Thoracic aorta (tissue), 2 donors: ENCODE measurements around the gene CELF4. TPM values are rescaled to one million over a fixed set of nuclear protein-coding genes. Genes with fewer than 3 reads are reported as not detected.

Source experiments
- ATAC-seq: fragments of 150-250 bp; one replicate; pipeline ENCODE4 v1.8.0; 2017; ENCODE audit warnings: low read depth; ENCODE audit not compliant: insufficient number of reproducible peaks, low FRiP score
- DNase-seq: peaks from one replicate; pipeline ENCODE4 v3.0.0-alpha.2; 2020; ENCODE audit warnings: low spot score
- H3K27ac ChIP-seq, 2 donors: fragments of 200-600 bp; sonication (generic); 1 replicate in 1 of 2; 2 replicates in 1 of 2; pipeline ENCODE4 v1.5.1; 2016; ENCODE audit warnings: mild to moderate bottlenecking in 2 of 2, moderate library complexity in 2 of 2
- H3K27me3 ChIP-seq: fragments of 200-600 bp; sonication (generic); replicated peaks from 2 replicates; pipeline ENCODE4 v1.6.0; 2016; ENCODE audit warnings: mild to moderate bottlenecking; ENCODE audit not compliant: insufficient read depth
- H3K36me3 ChIP-seq: fragments of 200-600 bp; sonication (generic); one replicate; pipeline ENCODE4 v1.5.1; 2016
- H3K4me1 ChIP-seq, 2 donors: fragments of 200-600 bp; sonication (generic); 1 replicate in 1 of 2; 2 replicates in 1 of 2; pipeline versions ENCODE4 v1.5.1 to v1.6.0; 2016; ENCODE audit warnings: low read depth in 2 of 2, mild to moderate bottlenecking in 1 of 2; ENCODE audit not compliant: control insufficient read depth in 1 of 2
- H3K4me3 ChIP-seq: fragments of 200-600 bp; sonication (generic); 2 replicates; pipeline ENCODE4 v1.5.1; 2016; ENCODE audit warnings: mild to moderate bottlenecking
- H3K9me3 ChIP-seq: fragments of 200-600 bp; sonication (generic); 2 replicates; pipeline ENCODE4 v1.5.1; 2016
- total RNA-seq, 2 donors: library from RNA; depleted of rRNA; stranded (reverse); fragments of >200 nt; gene quantifications; one replicate each; pipeline versions ENCODE4 v1.1.0 to v1.2.3, GENCODE V29; 2016
- TF ChIP-seq, protein P1 (sequence below): fragments of 200-600 bp; sonication (generic); IDR thresholded peaks from one replicate; pipeline ENCODE4 v1.5.1; 2019; ENCODE audit warnings: antibody characterized with exemption

CELF4 gene
- total RNA-seq, 2 donors from 2014 or later: not detected

DNA sequence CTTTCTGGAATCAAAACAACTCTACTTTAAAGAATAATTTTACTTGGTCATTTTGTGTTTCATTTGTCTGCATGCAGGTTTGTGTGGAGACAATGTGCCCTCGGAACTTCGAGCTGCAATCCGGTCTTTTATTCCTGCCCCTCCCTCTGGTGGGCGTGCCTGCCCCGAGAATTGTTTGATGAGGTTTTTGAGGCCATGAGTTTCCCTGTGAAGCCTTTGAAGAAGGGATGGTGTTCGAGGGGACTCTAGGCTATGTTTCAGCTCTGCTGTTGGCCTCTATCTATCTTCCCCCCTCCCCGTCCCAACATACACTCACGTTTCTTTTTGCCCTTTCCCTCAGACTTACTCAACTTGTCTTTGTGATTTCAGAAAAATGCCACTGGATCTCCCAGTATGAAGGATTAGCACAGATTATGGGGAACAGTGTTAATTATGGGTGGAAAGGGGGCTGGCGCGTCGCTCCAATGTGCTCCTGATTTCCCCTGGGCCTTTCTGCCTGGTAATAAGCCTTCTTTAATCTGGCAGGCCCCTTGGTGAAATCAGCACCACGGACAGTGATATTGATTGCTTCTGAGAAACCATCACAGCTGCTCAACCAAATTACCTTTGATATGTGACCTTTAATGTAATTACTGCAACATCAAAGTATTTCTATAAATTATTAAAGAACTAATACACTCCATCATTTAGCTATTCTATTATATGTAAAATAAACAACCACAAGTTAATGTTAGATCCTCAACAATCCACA is 82.2 kb downstream of the CELF4 start:
- H3K27ac ChIP-seq: no peak overlapping the region
- no peak for DNase-seq
- no peak overlapping the region for H3K4me3 ChIP-seq
- no peak for ATAC-seq
- TF ChIP-seq, protein P1, sequence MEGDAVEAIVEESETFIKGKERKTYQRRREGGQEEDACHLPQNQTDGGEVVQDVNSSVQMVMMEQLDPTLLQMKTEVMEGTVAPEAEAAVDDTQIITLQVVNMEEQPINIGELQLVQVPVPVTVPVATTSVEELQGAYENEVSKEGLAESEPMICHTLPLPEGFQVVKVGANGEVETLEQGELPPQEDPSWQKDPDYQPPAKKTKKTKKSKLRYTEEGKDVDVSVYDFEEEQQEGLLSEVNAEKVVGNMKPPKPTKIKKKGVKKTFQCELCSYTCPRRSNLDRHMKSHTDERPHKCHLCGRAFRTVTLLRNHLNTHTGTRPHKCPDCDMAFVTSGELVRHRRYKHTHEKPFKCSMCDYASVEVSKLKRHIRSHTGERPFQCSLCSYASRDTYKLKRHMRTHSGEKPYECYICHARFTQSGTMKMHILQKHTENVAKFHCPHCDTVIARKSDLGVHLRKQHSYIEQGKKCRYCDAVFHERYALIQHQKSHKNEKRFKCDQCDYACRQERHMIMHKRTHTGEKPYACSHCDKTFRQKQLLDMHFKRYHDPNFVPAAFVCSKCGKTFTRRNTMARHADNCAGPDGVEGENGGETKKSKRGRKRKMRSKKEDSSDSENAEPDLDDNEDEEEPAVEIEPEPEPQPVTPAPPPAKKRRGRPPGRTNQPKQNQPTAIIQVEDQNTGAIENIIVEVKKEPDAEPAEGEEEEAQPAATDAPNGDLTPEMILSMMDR: no peak
- H3K27me3 ChIP-seq: peaks cover 6% of the 10 kb centered on the region
- H3K9me3 ChIP-seq: no peaks in the 10 kb centered on the region
- peaks cover 0 to 6% of the 10 kb centered on the region in 2 donors for H3K4me1 ChIP-seq
- H3K36me3 ChIP-seq: no peaks in the 10 kb centered on the region

DNA sequence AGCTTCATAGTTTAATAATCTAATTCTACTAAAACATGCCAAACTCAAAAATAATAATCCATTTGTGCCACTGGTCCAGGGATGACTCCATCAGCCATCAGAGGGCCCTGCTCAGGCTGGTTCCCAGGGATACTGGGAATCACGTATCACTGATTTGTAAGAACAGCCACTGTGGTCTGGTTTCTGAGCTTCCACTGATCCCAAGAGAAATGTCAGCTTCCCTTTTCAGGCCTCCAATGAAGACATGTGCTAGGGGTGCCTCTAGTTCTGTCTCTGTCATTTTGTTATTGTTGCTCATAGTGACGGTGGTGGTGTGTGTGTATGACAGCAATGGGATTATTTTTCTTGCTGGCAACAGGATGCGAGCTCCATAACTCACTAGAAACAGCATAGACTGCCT is 83.2 kb downstream of the CELF4 start:
- Histone ChIP-seq H3K27ac (no peak overlapping the region), H3K4me3 (no peak overlapping the region), H3K9me3 (no peaks in the 10 kb centered on the region), H3K36me3 (no peaks in the 10 kb centered on the region), H3K4me1 (peaks cover 0 to 6% of the 10 kb centered on the region in 2 donors), H3K27me3 (peaks cover 6% of the 10 kb centered on the region)
- no peak for DNase-seq
- TF ChIP-seq, protein P1: no peak
- no peak for ATAC-seq

DNA sequence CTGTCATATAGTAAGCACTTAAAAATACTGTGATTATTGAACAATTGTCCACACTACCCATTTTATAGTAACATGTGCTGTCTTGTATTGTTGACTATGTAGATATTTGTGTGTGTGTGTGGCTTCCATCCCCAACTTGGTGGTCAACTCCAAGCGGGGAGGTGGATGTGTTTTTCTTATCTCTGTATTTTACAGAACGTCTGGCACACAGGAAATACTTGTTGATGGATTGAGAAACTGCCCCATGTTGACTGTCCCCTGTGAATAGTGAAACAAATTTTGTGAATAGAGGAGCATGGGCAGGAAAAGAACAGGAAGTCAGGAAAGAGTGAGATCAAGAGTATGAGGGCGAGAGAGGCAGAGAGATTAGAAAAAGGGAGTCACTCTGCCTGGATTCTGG is 83.6 kb downstream of the CELF4 start:
- ATAC-seq: no peak
- peaks cover 6% of the 10 kb centered on the region for H3K27me3 ChIP-seq
- H3K36me3 ChIP-seq: no peaks in the 10 kb centered on the region

DNA sequence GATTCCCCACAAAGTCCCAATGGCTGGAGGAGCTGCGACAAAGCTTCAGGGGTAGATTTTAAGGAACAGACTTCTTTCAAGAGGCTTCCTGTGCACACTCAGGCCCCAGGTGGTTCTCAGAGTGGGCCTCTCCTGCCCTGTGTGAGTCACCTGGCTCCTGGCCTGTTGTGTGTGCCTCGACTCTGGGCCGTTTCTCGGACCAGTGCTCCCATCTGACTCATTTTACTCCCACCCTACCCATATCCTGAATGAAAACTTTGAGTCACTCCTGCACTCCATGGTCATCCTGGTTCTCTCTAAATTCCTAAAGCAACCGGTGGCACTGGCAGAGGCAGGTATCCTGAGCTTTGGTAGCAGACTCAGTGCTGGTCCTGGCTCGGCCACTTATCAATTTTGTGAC is 84.1 kb downstream of the CELF4 start:
- peaks cover 6% of the 10 kb centered on the region for H3K27me3 ChIP-seq

More for the DNA sequence above, 83.6 kb downstream of the CELF4 start:
- H3K4me3 ChIP-seq: no peak overlapping the region
- H3K9me3 ChIP-seq: no peaks in the 10 kb centered on the region
- no peak overlapping the region for H3K27ac ChIP-seq
- no peak for DNase-seq
- H3K4me1 ChIP-seq: peaks cover 0 to 6% of the 10 kb centered on the region in 2 donors
- TF ChIP-seq, protein P1: no peak

DNA sequence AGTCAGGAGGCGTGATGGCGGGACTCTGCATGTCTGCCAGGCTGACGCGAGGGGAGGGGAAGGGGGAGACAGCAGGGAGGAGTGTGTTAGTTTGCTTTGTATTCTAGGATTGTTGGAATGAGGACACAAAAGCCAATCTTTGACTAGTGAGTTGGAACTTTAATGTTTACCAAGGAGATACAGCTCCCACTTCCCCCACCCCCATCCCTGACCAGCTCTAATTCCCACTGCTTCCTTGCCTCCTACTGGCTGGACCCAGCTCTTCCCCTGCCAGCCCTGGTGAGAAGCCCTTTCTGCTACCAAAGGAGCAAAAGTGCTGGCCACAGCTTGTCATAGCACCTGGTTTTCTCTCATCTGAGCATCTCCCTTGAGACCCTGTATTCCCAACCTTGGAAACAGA is 84.5 kb downstream of the CELF4 start:
- Histone ChIP-seq H3K27me3 (peaks cover 6% of the 10 kb centered on the region), H3K27ac (no peak overlapping the region), H3K4me1 (peaks cover 0 to 6% of the 10 kb centered on the region in 2 donors), H3K4me3 (no peak overlapping the region), H3K36me3 (no peaks in the 10 kb centered on the region), H3K9me3 (no peaks in the 10 kb centered on the region)
- no peak for ATAC-seq
- TF ChIP-seq, protein P1: no peak
- DNase-seq: no peak

More for the DNA sequence above, 84.1 kb downstream of the CELF4 start:
- H3K9me3 ChIP-seq: no peaks in the 10 kb centered on the region
- H3K4me3 ChIP-seq: no peak overlapping the region
- no peaks in the 10 kb centered on the region for H3K36me3 ChIP-seq
- H3K27ac ChIP-seq: no peak overlapping the region
- no peak for DNase-seq
- peaks cover 0 to 6% of the 10 kb centered on the region in 2 donors for H3K4me1 ChIP-seq
- no peak for ATAC-seq
- TF ChIP-seq, protein P1: no peak
